Sciatic nerve (tissue), 2 donors: ENCODE measurements around the gene VRK1. TPM values are rescaled to one million over a fixed set of nuclear protein-coding genes. Genes with fewer than 3 reads are reported as not detected.
"Not testable (repeated sequence)": the region's sequence is repeated elsewhere in the genome, so short reads cannot be mapped to it uniquely, and the experiment has no call there.

Experiments used
- ATAC-seq: fragments of 200-7000 bp; cut with Tn5 transposase; one replicate; pipeline ENCODE4 v1.9.1; 2020; ENCODE audit warnings: mild to moderate bottlenecking, moderate library complexity
- DNase-seq: peaks from one replicate; pipeline ENCODE4 v3.0.0-alpha.2; 2020; ENCODE audit warnings: low spot score
- intact Hi-C: fragments of 100-400 bp; cut with DNase I; formaldehyde crosslinking; loops from one replicate; pipeline ENCODE4 v1.14.2; 2022
- total RNA-seq: library from RNA; stranded (reverse); fragmentation: NEBNext Ultra II Directional; extraction: Animal tissue kit (Norgen Biotek cat#: 25700); gene quantifications from one replicate; pipeline ENCODE4 v1.2.1, GENCODE V29; 2021
- donor health status: DM: no; HTN: no; CAD: no.
- donor health status: DM: no; HTN: no; CAD: no.

Gene VRK1
- total RNA-seq, 1 donor from 2014 or later = 14.5 TPM

- ATAC-seq (no peak), DNase-seq (no peak)
- intact Hi-C loops = no loop called here
Observed at GRCh38 chr14:96852823-96853422, 55.7 kb downstream of the VRK1 start.

GRCh38 chr14:96858643-96859042, 61.5 kb downstream of the VRK1 start:
- no peak for ATAC-seq
- intact Hi-C loops = loop anchor here (5.0 kb wide), 1 partner anchor 1989 kb away; no protein-coding TSS in a partner anchor
- DNase-seq = no peak

GRCh38 chr14:96861568-96862310, 64.6 kb downstream of the VRK1 start:
- intact Hi-C loops = no loop called here
- no peak for ATAC-seq
- DNase-seq = no peak

GRCh38 chr14:96863327-96863985, 66.3 kb downstream of the VRK1 start:
- intact Hi-C loops = no loop called here
- no peak for ATAC-seq
- DNase-seq = no peak

- intact Hi-C loops = no loop called here
- ATAC-seq (no peak), DNase-seq (no peak)
Observed at GRCh38 chr14:96863986-96864330, 66.8 kb downstream of the VRK1 start.

- intact Hi-C loops = no loop called here
Observed at GRCh38 chr14:96867634-96868033, 70.5 kb downstream of the VRK1 start.

GRCh38 chr14:96874127-96874526, 76.9 kb downstream of the VRK1 start:
- DNase-seq (no peak), ATAC-seq (no peak)
- intact Hi-C loops = no loop called here

More at GRCh38 chr14:96867634-96868033, 70.5 kb downstream of the VRK1 start:
- DNase-seq = no peak
- no peak for ATAC-seq

GRCh38 chr14:96876747-96877146, 79.6 kb downstream of the VRK1 start:
- ATAC-seq = no peak

GRCh38 chr14:96881713-96882112, 84.5 kb downstream of the VRK1 start:
- intact Hi-C loops = no loop called here
- ATAC-seq (no peak), DNase-seq (no peak)

More at GRCh38 chr14:96876747-96877146, 79.6 kb downstream of the VRK1 start:
- intact Hi-C loops = no loop called here
- no peak for DNase-seq

GRCh38 chr14:96883974-96884373, 86.8 kb downstream of the VRK1 start:
- intact Hi-C loops, ATAC-seq, DNase-seq: not testable (repeated sequence)

GRCh38 chr14:96888158-96888557, 91.0 kb downstream of the VRK1 start:
- no peak for ATAC-seq

GRCh38 chr14:96888593-96888992, 91.4 kb downstream of the VRK1 start:
- no peak for ATAC-seq
- intact Hi-C loops = no loop called here

More at GRCh38 chr14:96888158-96888557, 91.0 kb downstream of the VRK1 start:
- no peak for DNase-seq
- intact Hi-C loops = no loop called here

GRCh38 chr14:96889091-96889490, 91.9 kb downstream of the VRK1 start:
- intact Hi-C loops = no loop called here
- no peak for ATAC-seq
- DNase-seq = no peak

More at GRCh38 chr14:96888593-96888992, 91.4 kb downstream of the VRK1 start:
- no peak for DNase-seq

- intact Hi-C loops = no loop called here
- DNase-seq (no peak), ATAC-seq (no peak)
Observed at GRCh38 chr14:96893966-96894622, 96.9 kb downstream of the VRK1 start.

GRCh38 chr14:96894966-96895365, 97.8 kb downstream of the VRK1 start:
- intact Hi-C loops = no loop called here
- no peak for ATAC-seq
- no peak for DNase-seq

GRCh38 chr14:96895658-96896271, 98.6 kb downstream of the VRK1 start:
- DNase-seq (no peak), ATAC-seq (no peak)
- intact Hi-C loops = no loop called here

GRCh38 chr14:96897184-96897583, 100.0 kb downstream of the VRK1 start:
- no peak for DNase-seq
- intact Hi-C loops = no loop called here
- ATAC-seq = no peak

GRCh38 chr14:96901227-96901626, 104.0 kb downstream of the VRK1 start:
- intact Hi-C loops = no loop called here
- ATAC-seq = no peak
- DNase-seq = no peak

- intact Hi-C loops = no loop called here
- ATAC-seq (no peak), DNase-seq (no peak)
Observed at GRCh38 chr14:96902004-96902403, 104.8 kb downstream of the VRK1 start.
